Astrocyte of the cerebellum (primary cell): ENCODE measurements around the gene IVNS1ABP.

Source experiments
- DNase-seq: peaks from one replicate; pipeline ENCODE4 v3.0.0-alpha.2; 2011; ENCODE audit warnings: low read depth
- H3K4me3 ChIP-seq: 2 replicates; pipeline ENCODE4 v1.5.1; 2011; ENCODE audit warnings: mild to moderate bottlenecking, low read depth, low read length, moderate library complexity
- in situ Hi-C: cut with HindIII; loops from 2 replicates; pipeline ENCODE4 v1.10.0; 2017; ENCODE audit warnings: low sequenced_read_pairs
- TF ChIP-seq, protein P1 (sequence below): IDR thresholded peaks from 2 replicates; pipeline ENCODE4 v1.5.1; 2012; ENCODE audit warnings: low read length, low read depth, moderate library complexity, mild to moderate bottlenecking; ENCODE audit errors: missing control alignments

Gene IVNS1ABP

DNA sequence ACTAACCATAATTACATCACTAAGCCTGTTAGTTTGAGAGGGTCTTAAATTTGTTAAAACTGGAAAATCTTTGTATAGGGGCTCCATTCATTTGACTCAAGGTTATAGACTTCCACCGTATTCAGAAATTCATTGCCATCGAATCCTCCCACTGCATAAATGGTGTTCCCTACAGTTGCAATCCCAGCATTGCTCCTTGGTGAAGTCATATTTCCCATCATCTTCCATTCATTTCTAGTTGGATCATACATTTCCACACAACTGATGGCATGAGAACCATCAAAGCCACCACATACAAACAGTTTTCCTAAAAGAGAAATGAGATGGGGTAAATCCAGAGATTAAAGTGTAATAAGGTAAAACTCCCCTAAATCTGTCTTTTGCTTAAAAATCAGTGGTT lies 19.1 kb downstream of the IVNS1ABP start:
- H3K4me3 ChIP-seq, result no peak overlapping the region
- TF ChIP-seq, protein P1, sequence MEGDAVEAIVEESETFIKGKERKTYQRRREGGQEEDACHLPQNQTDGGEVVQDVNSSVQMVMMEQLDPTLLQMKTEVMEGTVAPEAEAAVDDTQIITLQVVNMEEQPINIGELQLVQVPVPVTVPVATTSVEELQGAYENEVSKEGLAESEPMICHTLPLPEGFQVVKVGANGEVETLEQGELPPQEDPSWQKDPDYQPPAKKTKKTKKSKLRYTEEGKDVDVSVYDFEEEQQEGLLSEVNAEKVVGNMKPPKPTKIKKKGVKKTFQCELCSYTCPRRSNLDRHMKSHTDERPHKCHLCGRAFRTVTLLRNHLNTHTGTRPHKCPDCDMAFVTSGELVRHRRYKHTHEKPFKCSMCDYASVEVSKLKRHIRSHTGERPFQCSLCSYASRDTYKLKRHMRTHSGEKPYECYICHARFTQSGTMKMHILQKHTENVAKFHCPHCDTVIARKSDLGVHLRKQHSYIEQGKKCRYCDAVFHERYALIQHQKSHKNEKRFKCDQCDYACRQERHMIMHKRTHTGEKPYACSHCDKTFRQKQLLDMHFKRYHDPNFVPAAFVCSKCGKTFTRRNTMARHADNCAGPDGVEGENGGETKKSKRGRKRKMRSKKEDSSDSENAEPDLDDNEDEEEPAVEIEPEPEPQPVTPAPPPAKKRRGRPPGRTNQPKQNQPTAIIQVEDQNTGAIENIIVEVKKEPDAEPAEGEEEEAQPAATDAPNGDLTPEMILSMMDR, result no peak
- DNase-seq, result no peak
- in situ Hi-C loops, result no loop called here

DNA sequence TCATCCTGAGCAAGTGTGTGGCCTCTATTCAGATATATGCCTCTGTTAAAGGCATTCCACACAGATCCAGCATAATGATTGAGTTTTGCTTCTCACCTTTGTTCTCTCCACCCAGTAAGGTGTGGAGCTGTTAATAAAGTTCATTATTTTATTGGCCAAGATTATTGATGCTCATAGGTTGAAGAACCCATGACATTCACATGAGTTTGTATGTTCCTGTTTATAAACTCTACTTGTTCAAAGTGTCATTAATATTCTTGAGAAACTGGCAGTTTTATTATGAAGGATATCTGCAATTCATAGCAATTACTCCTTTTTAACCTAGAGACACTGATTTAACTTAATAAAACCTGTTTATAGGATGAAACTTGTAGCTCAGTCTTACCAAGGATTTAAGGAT lies 22.0 kb downstream of the IVNS1ABP start:
- no peak overlapping the region for H3K4me3 ChIP-seq
- in situ Hi-C loops, result no loop called here
- no peak for DNase-seq
- TF ChIP-seq, protein P1, result no peak

DNA sequence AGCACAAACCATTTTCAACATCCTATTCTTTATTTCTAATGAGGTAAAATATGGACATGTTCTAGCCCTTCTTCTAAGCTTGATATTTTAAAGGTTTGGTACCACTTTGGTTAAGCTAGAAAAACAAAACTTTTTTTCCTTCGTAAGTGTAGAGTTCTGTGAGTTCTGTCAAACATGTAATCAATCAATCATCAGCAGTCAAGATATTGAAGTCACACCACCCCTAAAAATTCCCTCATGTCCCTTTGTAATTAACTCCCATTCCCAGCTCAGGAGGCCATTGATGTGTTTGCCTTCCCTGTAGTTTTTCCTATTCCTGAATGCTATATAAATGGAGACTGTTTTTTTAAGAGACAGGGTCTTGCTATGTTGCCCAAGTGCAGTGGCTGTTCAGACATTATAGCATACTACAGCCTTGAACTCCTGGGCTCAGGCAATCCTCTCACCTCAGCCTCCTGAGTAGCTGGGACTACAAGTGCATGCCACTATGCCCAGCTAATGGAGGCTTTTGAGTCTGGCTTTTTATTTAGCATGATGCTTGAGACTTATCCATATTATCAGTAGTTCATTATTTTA lies 23.0 kb downstream of the IVNS1ABP start:
- in situ Hi-C loops, result no loop called here
- DNase-seq, result no peak

DNA sequence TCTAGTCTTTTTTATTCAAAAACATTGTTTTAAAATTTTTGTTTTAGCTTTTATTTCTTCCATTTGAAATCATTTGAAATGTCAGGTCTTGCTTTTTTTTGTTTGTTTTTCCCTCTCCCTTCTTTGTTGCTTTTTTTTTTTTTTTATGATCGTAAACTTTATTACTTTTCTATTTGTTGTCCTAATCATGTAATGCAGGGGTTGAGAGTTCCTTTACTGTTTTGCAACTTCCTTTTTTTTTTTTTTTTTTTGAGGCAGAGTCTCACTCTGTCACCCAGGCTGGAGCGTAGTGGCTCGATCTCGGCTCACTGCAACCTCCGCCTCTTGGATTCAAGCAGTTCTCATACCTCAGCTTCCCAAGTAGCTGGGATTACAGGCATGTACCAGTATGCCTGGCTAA lies 24.8 kb downstream of the IVNS1ABP start:
- H3K4me3 ChIP-seq, result no peak overlapping the region
- in situ Hi-C loops, result no loop called here
- TF ChIP-seq, protein P1, result no peak
- no peak for DNase-seq

More for the DNA sequence above, 23.0 kb downstream of the IVNS1ABP start:
- TF ChIP-seq, protein P1, result no peak
- H3K4me3 ChIP-seq, result no peak overlapping the region

DNA sequence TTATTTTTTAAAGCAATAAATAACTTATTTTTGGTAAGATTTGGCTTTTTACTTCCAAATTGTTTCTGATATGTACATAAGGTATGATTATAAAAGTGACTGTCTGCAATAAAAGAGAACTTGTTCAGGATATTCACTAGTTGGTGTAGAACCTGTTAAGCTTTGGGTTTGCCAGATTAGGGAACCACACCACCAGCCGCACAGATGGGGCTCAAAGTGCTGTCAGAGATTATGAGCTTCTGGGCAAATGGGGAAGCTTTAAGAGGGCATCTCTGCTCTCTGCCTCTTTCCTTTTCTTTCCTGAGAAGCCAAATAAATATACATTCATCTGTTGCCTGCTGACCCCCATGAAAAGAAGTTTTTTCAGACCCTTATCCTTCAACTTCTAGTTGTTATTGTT lies 25.4 kb downstream of the IVNS1ABP start:
- TF ChIP-seq, protein P1, result no peak
- no peak for DNase-seq

DNA sequence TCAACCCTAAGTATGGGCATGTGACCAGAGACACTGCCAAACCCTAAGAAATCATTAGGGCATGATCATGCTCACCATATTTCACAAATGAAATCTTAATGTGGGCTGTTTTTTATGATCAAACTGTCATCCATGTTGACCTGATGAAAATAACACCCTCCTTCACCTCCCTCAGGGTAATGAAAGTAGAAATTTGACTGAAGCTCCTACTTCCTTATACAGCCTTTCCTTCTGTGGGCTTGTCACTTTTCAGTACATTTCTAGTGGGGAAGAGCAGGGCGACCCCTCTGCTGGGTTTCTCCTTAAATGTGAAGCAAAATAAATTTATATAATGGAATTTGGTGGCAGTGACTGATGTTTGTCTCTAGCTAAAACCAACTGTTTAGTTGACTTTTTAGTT lies 25.9 kb downstream of the IVNS1ABP start:
- no peak overlapping the region for H3K4me3 ChIP-seq
- in situ Hi-C loops, result no loop called here
- DNase-seq, result no peak
- TF ChIP-seq, protein P1, result no peak

More for the DNA sequence above, 25.4 kb downstream of the IVNS1ABP start:
- H3K4me3 ChIP-seq, result no peak overlapping the region
- in situ Hi-C loops, result no loop called here

DNA sequence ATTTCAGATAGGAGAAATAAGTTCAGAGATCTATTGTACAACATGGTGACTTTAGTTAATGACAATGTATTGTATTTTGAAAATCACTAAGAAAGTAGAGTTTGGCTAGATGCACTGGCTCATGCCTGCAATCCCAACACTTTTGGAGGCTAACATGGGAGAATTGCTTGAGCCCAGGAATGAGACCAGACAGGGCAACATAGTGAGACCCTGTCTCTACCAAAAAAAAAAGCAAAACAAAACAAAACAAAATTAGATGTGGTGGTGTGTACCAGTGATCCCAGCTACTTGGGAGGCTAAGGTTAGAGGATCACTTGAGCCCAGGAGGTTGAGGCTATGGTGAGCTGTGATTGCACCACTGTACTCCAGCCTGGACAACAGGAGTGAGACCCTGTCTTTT lies 27.2 kb downstream of the IVNS1ABP start:
- no peak for DNase-seq
- in situ Hi-C loops, result no loop called here
- H3K4me3 ChIP-seq, result no peak overlapping the region
- TF ChIP-seq, protein P1, result no peak
